Transverse colon (tissue), 4 donors: Measurements from ENCODE around the gene KAZN.

ENCODE experiments used
- EP300 ChIP-seq: sonication (generic); formaldehyde crosslinking; IDR thresholded peaks from one replicate; pipeline ENCODE4 v1.6.1; 2017; ENCODE audit warnings: antibody characterized with exemption, low read depth
- POLR2A ChIP-seq: fragments of 450-650 bp; IDR thresholded peaks from one replicate; pipeline ENCODE4 v1.6.1; 2016; ENCODE audit warnings: antibody characterized with exemption, mild to moderate bottlenecking, moderate library complexity
- POLR2AphosphoS5 ChIP-seq, 3 donors: sonication (generic); formaldehyde crosslinking; IDR thresholded peaks; one replicate each; pipeline ENCODE4 v1.6.1; 2016; ENCODE audit warnings: antibody characterized with exemption in 3 of 3
- TF ChIP-seq, protein P1 (sequence below), 5 experiments: fragments of 200-600 bp in 3 of 5; fragments of 450-650 bp in 2 of 5; sonication (generic) in 3 of 5; IDR thresholded peaks; 1 replicate in 2 of 5; 2 replicates in 3 of 5; pipeline ENCODE4 v1.5.1; 2016 to 2017; ENCODE audit warnings: antibody characterized with exemption in 5 of 5, inconsistent platforms in 3 of 5, mild to moderate bottlenecking in 2 of 5, moderate library complexity in 1 of 5

DNA sequence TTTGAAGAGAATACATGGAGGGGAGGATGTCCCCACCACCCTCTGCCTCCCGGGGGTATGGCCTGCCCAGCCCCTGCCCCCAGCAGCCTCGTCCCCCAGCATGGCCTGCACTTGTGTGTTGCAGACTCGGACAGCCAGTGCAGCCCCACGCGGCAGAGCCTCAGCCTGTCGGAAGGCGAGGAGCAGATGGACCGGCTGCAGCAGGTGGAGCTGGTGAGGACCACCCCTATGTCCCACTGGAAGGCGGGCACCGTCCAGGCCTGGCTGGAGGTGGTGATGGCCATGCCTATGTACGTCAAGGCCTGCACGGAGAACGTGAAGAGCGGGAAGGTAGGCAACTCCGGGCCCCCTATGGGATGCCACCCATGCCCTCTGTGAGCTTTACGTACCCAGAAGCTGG lies 495.6 kb downstream of the KAZN start:
- TF ChIP-seq, protein P1, sequence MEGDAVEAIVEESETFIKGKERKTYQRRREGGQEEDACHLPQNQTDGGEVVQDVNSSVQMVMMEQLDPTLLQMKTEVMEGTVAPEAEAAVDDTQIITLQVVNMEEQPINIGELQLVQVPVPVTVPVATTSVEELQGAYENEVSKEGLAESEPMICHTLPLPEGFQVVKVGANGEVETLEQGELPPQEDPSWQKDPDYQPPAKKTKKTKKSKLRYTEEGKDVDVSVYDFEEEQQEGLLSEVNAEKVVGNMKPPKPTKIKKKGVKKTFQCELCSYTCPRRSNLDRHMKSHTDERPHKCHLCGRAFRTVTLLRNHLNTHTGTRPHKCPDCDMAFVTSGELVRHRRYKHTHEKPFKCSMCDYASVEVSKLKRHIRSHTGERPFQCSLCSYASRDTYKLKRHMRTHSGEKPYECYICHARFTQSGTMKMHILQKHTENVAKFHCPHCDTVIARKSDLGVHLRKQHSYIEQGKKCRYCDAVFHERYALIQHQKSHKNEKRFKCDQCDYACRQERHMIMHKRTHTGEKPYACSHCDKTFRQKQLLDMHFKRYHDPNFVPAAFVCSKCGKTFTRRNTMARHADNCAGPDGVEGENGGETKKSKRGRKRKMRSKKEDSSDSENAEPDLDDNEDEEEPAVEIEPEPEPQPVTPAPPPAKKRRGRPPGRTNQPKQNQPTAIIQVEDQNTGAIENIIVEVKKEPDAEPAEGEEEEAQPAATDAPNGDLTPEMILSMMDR (IDR thresholded peaks at IDR 0.05) = no peak
- TF ChIP-seq POLR2AphosphoS5 (IDR thresholded peaks at IDR 0.05) = no peak
- no peak for TF ChIP-seq POLR2A
- TF ChIP-seq EP300 = no peak
